Endothelial cell (in vitro differentiated cells): ENCODE measurements around the gene COASY. TPM values are rescaled to one million over a fixed set of nuclear protein-coding genes. Genes with fewer than 3 reads are reported as not detected.
A peak's percentile ranks its signal among the peaks of the same experiment; 100 is the strongest.

ENCODE experiments used
- DNase-seq: peaks from one replicate; pipeline ENCODE4 v3.0.0; 2021; ENCODE audit warnings: low spot score
- H3K27ac Mint-ChIP-seq: one replicate; pipeline ENCODE4 v1.8.0; 2021; ENCODE audit warnings: mixed read lengths, inconsistent platforms; ENCODE audit not compliant: unreplicated experiment
- H3K27me3 Mint-ChIP-seq: one replicate; pipeline ENCODE4 v1.8.0; 2021; ENCODE audit warnings: mild to moderate bottlenecking, moderate library complexity, mixed read lengths, inconsistent platforms; ENCODE audit not compliant: unreplicated experiment
- H3K36me3 Mint-ChIP-seq: one replicate; pipeline ENCODE4 v1.8.0; 2021; ENCODE audit warnings: mild to moderate bottlenecking, low read depth, mixed read lengths, inconsistent platforms; ENCODE audit not compliant: unreplicated experiment
- H3K4me1 Mint-ChIP-seq: one replicate; pipeline ENCODE4 v1.8.0; 2021; ENCODE audit warnings: mild to moderate bottlenecking, mixed read lengths, inconsistent platforms; ENCODE audit not compliant: unreplicated experiment
- H3K4me3 Mint-ChIP-seq: one replicate; pipeline ENCODE4 v1.8.0; 2021; ENCODE audit warnings: mild to moderate bottlenecking, mixed read lengths, inconsistent platforms; ENCODE audit not compliant: unreplicated experiment
- H3K9me3 Mint-ChIP-seq: one replicate; pipeline ENCODE4 v1.8.0; 2021; ENCODE audit warnings: mixed read lengths, inconsistent platforms; ENCODE audit not compliant: unreplicated experiment
- CTCF ChIP-seq: fragments of 200-600 bp; sonication (generic); IDR thresholded peaks from one replicate; pipeline ENCODE4 v1.5.0; 2021; ENCODE audit warnings: antibody characterized with exemption; ENCODE audit not compliant: unreplicated experiment
- total RNA-seq: library from RNA; stranded (reverse); fragmentation: NEBNext Ultra II Directional; extraction: Animal tissue kit (Norgen Biotek cat#: 25700); gene quantifications from one replicate; pipeline ENCODE4 v1.2.1, GENCODE V29; 2021; ENCODE audit not compliant: unreplicated experiment

COASY gene
- total RNA-seq, 1 donor from 2014 or later: 66.3 TPM

- Mint-ChIP-seq H3K36me3 (peaks cover 29% of the 10 kb centered on the region), H3K4me1 (peaks cover 63% of the 10 kb centered on the region), H3K27ac (peak overlapping the region; percentile 57), H3K9me3 (no peaks in the 10 kb centered on the region), H3K27me3 (peaks cover 17% of the 10 kb centered on the region), H3K4me3 (peak overlapping the region; percentile 47)
- no peak for DNase-seq
- TF ChIP-seq CTCF: no peak
These were observed 39.1 kb upstream of the COASY start for GRCh38 chr17:42522798-42523278.

GRCh38 chr17:42525221-42525620, 36.7 kb upstream of the COASY start:
- H3K4me1 Mint-ChIP-seq: peaks cover 46% of the 10 kb centered on the region

GRCh38 chr17:42526031-42526444, 35.9 kb upstream of the COASY start:
- Mint-ChIP-seq H3K4me3 (no peak overlapping the region), H3K27me3 (peaks cover 6% of the 10 kb centered on the region), H3K9me3 (no peaks in the 10 kb centered on the region), H3K36me3 (peaks cover 22% of the 10 kb centered on the region), H3K4me1 (peaks cover 41% of the 10 kb centered on the region), H3K27ac (peak overlapping the region; percentile 94)
- no peak for TF ChIP-seq CTCF
- DNase-seq: no peak

More at GRCh38 chr17:42525221-42525620, 36.7 kb upstream of the COASY start:
- peak overlapping the region; percentile 74 for H3K27ac Mint-ChIP-seq
- H3K4me3 Mint-ChIP-seq: no peak overlapping the region
- no peak for TF ChIP-seq CTCF
- no peaks in the 10 kb centered on the region for H3K9me3 Mint-ChIP-seq
- DNase-seq: no peak
- peaks cover 6% of the 10 kb centered on the region for H3K27me3 Mint-ChIP-seq
- H3K36me3 Mint-ChIP-seq: peaks cover 25% of the 10 kb centered on the region

GRCh38 chr17:42527932-42528331, 34.0 kb upstream of the COASY start:
- H3K4me1 Mint-ChIP-seq: peaks cover 29% of the 10 kb centered on the region
- peak overlapping the region; percentile 24 for H3K27ac Mint-ChIP-seq
- no peak overlapping the region for H3K4me3 Mint-ChIP-seq
- peaks cover 6% of the 10 kb centered on the region for H3K27me3 Mint-ChIP-seq
- peaks cover 8% of the 10 kb centered on the region for H3K36me3 Mint-ChIP-seq
- no peaks in the 10 kb centered on the region for H3K9me3 Mint-ChIP-seq
- TF ChIP-seq CTCF: no peak
- no peak for DNase-seq

GRCh38 chr17:42529061-42529460, 32.9 kb upstream of the COASY start:
- H3K4me1 Mint-ChIP-seq: peaks cover 26% of the 10 kb centered on the region
- TF ChIP-seq CTCF: no peak
- no peak overlapping the region for H3K4me3 Mint-ChIP-seq
- DNase-seq: no peak
- H3K27ac Mint-ChIP-seq: no peak overlapping the region
- H3K36me3 Mint-ChIP-seq: peaks cover 4% of the 10 kb centered on the region
- no peaks in the 10 kb centered on the region for H3K9me3 Mint-ChIP-seq
- peaks cover 6% of the 10 kb centered on the region for H3K27me3 Mint-ChIP-seq
